SH-SY5Y (cell line): ENCODE results near the gene DNAJC6.

Experiments
- GATA2 ChIP-seq: IDR thresholded peaks from 2 replicates; pipeline ENCODE4 v1.6.1; 2011; ENCODE audit warnings: mild to moderate bottlenecking, low read depth, low read length
- GATA3 ChIP-seq: IDR thresholded peaks from 2 replicates; pipeline ENCODE4 v1.6.1; 2011; ENCODE audit warnings: low read depth, mild to moderate bottlenecking, low read length, moderate library complexity

DNA sequence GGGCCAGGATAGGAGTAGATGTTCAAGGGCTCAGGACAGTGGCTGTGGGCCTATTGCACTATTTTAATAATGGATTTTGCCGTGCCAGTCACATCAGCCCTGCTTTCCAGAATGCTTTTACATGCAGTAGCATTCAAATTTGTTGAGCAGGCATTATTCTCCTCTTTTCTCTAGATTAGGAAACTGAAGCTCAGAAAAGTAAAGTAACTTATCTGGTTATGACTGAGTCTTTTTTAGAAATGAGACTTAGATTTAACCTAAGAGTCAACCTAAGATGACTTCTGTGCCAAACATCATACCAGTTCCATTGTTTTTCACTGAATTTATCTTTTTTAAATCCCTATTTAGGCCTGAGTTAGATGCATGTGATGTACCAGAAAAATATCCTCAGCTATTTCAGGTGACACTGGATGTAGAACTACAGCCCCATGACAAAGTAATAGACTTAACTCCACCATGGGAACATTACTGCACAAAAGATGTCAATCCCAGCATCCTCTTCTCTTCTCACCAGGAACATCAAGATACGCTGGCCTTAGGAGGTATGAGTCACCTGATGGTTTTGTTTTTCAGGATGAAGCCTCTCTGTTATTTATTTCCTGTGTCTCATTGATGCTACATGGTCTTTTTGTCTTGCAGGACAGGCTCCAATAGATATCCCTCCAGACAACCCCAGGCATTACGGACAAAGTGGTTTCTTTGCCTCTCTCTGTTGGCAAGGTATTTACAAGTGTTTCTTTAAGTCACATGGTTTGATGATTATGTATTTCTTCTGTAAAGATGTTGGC is 79.8 kb downstream of the DNAJC6 start:
- TF ChIP-seq GATA2 (no peak), GATA3 (no peak)
